NCI-H1930 (cell line): Measurements from ENCODE around the gene SAC3D1.
"Not testable (repeated sequence)": the region's sequence is repeated elsewhere in the genome, so short reads cannot be mapped to it uniquely, and the experiment has no call there.

Experiments
- DNase-seq, 2 experiments: peaks; one replicate each; lab custom pipeline; 2025; lab: John Stamatoyannopoulos, UW

Gene SAC3D1

GRCh38 chr11:65023502-65023901 lies 17.5 kb upstream of the SAC3D1 start:
- DNase-seq: not testable (repeated sequence)

GRCh38 chr11:65026810-65027209 lies 14.2 kb upstream of the SAC3D1 start:
- no peak for DNase-seq

- peak; percentile 95 to 97 for DNase-seq
These were observed 13.6 kb upstream of the SAC3D1 start, which contains the start of gene SNX15 for GRCh38 chr11:65027213-65028067. Gene SNX15 (plus strand): TSS chr11:65027439. CDS start chr11:65027538, 99 bp downstream.

- no peak for DNase-seq
These were observed 8.8 kb upstream of the SAC3D1 start for GRCh38 chr11:65032216-65032615.

DNA sequence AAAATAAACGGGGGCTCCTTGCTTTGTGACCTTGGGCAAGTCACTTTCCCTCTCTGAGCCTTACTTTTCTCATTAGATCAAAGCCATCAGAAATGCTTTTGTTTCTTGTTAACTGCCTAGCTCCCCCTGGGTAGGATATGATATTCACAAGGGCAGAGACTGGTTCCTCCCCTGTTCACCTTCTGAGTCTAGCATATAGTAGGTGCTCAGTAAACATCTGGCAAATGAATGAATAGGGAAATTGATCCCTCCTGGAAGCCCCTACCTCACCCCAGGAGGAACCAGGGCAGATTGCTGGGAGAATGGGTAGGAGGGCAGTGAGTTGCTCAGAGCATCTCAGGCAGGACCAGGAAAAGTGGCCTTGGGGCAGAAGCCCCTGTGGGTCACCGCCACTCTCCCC lies 6.6 kb upstream of the SAC3D1 start:
- DNase-seq: no peak

- no peak for DNase-seq
These were observed 5.4 kb upstream of the SAC3D1 start for GRCh38 chr11:65035579-65035978.

DNA sequence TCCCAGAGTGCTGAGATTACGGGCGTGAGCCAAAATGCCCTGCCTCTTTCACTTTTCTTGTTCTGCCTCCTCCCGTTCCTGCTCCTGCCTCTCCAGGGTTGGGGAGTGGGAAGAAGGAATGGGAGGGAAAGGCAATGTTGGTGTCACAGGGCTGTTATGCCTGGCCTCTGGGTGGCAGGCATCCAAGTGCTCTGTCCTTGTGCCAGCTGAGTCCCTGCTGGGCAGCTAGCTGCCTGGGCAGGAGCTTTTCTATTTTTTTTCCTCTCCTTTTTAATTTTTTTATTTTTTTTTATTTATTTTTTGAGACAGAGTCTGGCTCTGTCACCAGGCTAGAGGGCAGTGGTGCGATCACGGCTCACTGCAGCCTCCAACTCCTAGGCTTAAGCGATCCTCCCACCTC lies 4.1 kb upstream of the SAC3D1 start:
- no peak for DNase-seq

GRCh38 chr11:65040520-65040846 lies 527 bp upstream of the SAC3D1 start:
- no peak for DNase-seq

GRCh38 chr11:65042891-65043290 lies 1.9 kb downstream of the SAC3D1 start:
- no peak for DNase-seq

DNA sequence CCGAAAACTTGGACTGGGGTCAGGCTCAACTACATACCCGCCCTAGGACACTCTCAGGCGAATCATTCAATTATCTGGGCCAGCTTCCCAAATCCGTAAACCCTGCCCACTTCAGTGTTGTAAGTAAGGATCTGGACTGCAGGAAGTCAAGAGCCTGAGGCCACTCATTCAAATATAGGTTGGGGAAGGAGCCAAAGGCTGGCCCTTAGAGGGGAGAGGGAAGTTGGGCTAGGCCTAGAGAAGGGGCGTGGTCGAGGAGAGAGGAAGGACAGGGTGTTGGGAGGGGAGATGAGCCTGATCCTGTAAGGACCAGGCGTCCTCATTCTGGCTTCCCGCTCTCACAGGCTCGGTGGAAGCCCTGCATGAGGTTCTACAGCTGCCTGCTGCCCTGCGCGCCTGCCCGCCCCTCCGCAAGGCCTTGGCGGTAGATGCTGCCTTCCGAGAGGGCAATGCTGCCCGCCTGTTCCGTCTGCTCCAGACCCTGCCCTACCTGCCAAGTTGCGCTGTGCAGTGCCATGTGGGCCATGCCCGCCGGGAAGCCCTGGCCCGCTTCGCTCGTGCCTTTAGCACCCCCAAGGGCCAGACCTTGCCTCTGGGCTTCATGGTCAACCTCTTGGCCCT lies 3.0 kb downstream of the SAC3D1 start:
- no peak for DNase-seq

GRCh38 chr11:65045061-65045460 lies 4.1 kb downstream of the SAC3D1 start:
- no peak for DNase-seq

DNA sequence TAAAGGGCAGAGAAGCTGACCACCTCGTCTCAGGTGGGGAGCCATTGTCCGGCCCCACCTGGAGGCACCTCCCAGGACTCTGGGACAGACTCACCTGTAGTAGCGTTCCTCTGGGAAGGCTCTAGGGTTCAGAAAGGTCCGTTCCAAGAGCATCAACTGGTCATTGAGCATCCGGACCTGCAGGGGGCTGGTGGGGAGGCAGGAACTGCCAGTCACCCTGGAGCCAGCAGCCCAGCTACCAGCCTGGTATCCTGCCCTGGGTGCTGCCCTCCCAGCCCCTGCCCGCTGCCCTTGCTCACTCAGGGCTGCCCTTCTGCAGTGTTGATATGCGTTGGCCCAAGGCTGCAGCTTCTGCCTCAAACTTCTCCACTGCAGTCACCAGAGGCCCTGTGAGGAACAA lies 4.7 kb downstream of the SAC3D1 start:
- no peak for DNase-seq

DNA sequence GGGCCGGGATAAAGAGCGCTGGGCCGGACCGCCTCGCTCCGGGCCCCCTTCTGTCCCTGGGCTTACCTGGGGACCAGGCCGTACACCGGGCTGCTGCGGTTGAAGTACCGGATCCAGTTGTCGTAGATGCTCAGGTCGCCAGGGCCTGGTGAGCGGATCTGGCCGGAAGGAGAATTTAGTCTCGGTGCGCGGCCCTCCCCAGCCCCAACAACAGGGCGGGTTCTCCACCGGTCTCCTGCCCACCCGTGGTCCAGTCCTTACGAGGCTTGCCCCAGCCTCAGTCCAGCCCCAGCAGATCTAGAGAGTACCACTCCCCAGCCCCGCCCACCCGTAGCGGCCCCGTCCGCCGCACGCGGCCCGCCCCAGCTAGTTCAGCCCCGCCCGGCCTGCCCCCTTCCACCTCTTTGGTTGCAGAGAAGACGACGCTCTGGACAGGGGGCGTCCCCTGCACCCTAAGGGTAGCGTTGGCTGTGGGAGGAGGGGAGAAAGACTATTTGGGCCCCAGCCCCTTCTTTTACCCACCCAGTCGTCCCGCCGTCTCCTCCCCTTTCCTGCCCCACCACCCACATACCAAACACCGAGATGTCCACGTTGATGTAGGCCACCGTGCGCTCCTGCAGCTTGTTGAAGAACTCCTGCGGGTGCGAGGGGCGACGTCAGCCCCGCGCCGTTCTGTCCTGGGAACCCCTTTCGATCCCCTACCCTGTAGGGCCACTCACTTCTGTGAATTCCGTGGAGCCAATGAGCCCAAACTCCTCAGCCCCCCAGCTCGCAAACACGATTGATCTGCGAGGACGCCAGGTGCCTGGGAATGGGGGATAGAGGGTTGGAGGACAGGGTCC lies 6.8 kb downstream of the SAC3D1 start:
- DNase-seq: no peak

GRCh38 chr11:65051398-65051858 lies 10.4 kb downstream of the SAC3D1 start:
- no peak for DNase-seq

- DNase-seq: no peak
These were observed 13.0 kb downstream of the SAC3D1 start for GRCh38 chr11:65053827-65054508.

- no peak for DNase-seq
These were observed 14.5 kb downstream of the SAC3D1 start for GRCh38 chr11:65055538-65055937.

DNA sequence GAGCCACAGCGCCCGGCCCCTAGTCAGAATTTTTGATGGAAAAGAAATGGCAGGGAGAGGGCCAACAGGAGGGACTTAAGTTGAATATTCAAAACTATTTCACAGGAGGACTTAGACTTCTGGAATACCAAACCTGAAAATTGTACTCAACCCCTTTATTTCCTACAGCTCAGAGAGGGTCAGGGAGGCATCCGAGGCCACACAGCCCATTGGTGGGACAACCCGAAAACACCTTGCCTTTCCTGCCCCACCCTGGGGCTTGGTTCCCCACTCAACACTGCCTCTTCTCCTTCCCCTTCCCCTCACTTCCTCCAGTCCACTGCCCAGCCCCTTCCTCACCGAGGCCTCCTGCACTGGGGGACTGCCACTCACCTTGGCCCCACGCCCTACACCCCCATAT lies 16.0 kb downstream of the SAC3D1 start:
- DNase-seq: no peak

GRCh38 chr11:65057526-65057925 lies 16.5 kb downstream of the SAC3D1 start:
- DNase-seq: no peak

DNA sequence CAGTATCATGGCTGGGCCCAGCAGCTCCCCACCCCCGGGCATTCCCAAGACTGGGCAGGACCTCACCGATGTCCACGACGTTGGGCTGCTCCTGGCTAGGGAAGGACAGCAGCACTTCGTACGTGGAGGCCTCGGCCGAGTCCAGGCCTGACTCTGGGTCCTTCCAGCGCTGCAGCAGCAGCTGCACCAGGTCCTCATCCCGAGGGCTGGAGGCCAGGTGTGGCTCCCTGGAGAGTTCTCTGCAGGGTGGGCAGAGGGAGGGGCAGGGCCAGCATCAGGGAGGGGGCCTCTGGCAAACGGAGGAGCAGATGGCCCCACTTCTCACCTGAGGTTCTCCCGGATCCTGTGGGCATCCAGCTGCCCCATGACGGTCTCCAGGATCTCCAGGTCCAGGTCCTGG lies 17.0 kb downstream of the SAC3D1 start:
- no peak for DNase-seq

DNA sequence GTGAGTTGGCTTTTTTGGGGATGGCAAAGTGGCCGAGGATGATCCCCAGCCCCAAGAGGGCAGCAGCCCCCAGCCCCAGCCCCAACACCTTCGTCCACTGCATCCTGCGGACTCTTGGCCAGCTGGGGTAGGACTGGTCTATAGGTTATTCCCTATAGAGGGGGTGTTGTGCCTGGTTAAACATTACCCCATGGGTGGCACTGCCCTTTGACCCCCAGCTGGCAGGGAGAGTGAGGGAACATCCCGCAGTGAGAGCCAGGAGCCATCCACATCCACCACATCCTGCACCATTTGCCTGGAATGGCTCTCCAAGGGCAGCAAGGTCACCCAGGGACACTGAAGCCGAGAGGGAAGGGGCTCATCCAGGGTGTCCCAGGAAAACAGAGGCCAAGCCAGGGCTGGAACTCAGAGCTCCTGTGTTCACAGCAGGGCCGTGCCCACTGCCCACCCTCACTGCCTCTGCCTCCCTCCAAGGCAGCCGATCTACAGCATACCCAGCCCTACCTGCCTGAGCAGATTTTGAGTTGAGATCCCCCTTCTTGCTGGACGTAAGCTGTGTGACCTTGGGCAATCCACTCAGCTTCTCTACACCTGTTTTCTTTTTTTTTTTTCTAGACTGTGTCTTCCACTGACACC lies 17.5 kb downstream of the SAC3D1 start, which contains the start of gene NAALADL1:
Gene NAALADL1 (minus strand): TSS at position 135 of the 636 bp plus-strand sequence. CDS start 32 bp downstream, at position 103.
- no peak for DNase-seq

GRCh38 chr11:65059523-65059922 lies 18.5 kb downstream of the SAC3D1 start:
- no peak for DNase-seq
